ENCODE data around the gene GRXCR2.

Gene GRXCR2

GRCh38 chr5:145854651-145855258 is 18.1 kb downstream of the GRXCR2 start:
- Histone ChIP-seq H3K36me3 (no peaks in the 10 kb centered on the region), H3K27ac (no peak overlapping the region), H3K9me3 (ENCODE audit: severe bottlenecking) (no peaks in the 10 kb centered on the region), H3K27me3 (ENCODE audit: insufficient read depth, low read depth, severe bottlenecking) (no peaks in the 10 kb centered on the region), H3K4me3 (ENCODE audit: low read depth, low read length) (no peak overlapping the region)
- no peak for DNase-seq
- no peak for TF ChIP-seq CTCF (IDR thresholded peaks at IDR 0.05; ENCODE audit: low read depth, low read length)

GRCh38 chr5:145853781-145854376 is 18.9 kb downstream of the GRXCR2 start:
- no peak overlapping the region for H3K27ac ChIP-seq
- TF ChIP-seq CTCF (IDR thresholded peaks at IDR 0.05; ENCODE audit: low read depth, low read length): no peak
- no peaks in the 10 kb centered on the region for H3K9me3 ChIP-seq (ENCODE audit: severe bottlenecking)
- no peak overlapping the region for H3K4me3 ChIP-seq (ENCODE audit: low read depth, low read length)
- no peaks in the 10 kb centered on the region for H3K27me3 ChIP-seq (ENCODE audit: insufficient read depth, low read depth, severe bottlenecking)
- no peak for DNase-seq
- H3K36me3 ChIP-seq: no peaks in the 10 kb centered on the region

DNA sequence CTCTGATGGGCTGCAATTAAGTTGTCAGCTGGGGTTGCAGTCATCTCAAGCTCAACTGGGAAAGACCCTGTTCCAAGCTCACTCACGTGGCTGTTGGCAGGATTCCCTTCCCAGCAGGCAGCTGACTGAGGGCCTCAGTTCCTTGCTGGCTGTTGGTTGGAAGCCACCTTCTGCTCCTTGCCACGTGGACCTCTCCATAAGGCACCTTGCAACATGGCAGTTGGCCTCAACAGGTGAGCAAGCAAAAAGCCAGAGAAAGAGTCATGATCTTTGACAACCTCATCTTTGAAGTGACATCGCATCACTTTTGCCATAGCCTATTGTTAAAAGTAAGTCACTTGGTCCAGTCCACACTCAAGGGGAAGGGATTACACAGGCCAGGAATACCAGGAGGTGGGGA is 19.8 kb downstream of the GRXCR2 start:
- Histone ChIP-seq H3K27ac (no peak overlapping the region), H3K36me3 (no peaks in the 10 kb centered on the region), H3K4me3 (ENCODE audit: low read depth, low read length) (no peak overlapping the region), H3K9me3 (ENCODE audit: severe bottlenecking) (no peaks in the 10 kb centered on the region), H3K27me3 (ENCODE audit: insufficient read depth, low read depth, severe bottlenecking) (no peaks in the 10 kb centered on the region)
- TF ChIP-seq CTCF (IDR thresholded peaks at IDR 0.05; ENCODE audit: low read depth, low read length): no peak
- DNase-seq: no peak

- no peak for DNase-seq
- no peaks in the 10 kb centered on the region for H3K27me3 ChIP-seq (ENCODE audit: insufficient read depth, low read depth, severe bottlenecking)
- H3K4me3 ChIP-seq (ENCODE audit: low read depth, low read length): no peak overlapping the region
These were observed 24.0 kb downstream of the GRXCR2 start for GRCh38 chr5:145848854-145849253.

GRCh38 chr5:145847499-145848497 is 25.0 kb downstream of the GRXCR2 start:
- H3K4me3 ChIP-seq (ENCODE audit: low read depth, low read length): no peak overlapping the region
- DNase-seq: no peak
- no peaks in the 10 kb centered on the region for H3K36me3 ChIP-seq
- no peak for TF ChIP-seq CTCF (IDR thresholded peaks at IDR 0.05; ENCODE audit: low read depth, low read length)
- H3K9me3 ChIP-seq (ENCODE audit: severe bottlenecking): no peaks in the 10 kb centered on the region
- no peak overlapping the region for H3K27ac ChIP-seq
- H3K27me3 ChIP-seq (ENCODE audit: insufficient read depth, low read depth, severe bottlenecking): no peaks in the 10 kb centered on the region

More at GRCh38 chr5:145848854-145849253, 24.0 kb downstream of the GRXCR2 start:
- H3K36me3 ChIP-seq: no peaks in the 10 kb centered on the region
- H3K27ac ChIP-seq: no peak overlapping the region
- TF ChIP-seq CTCF (IDR thresholded peaks at IDR 0.05; ENCODE audit: low read depth, low read length): no peak
- H3K9me3 ChIP-seq (ENCODE audit: severe bottlenecking): no peaks in the 10 kb centered on the region
